MCF 10A (cell line): ENCODE data around the gene FARS2. TPM values are rescaled to one million over a fixed set of nuclear protein-coding genes. Genes with fewer than 3 reads are reported as not detected.

ENCODE experiments used
- BruUV-seq: library from RNA; stranded (reverse); fragments of 400-500 nt; replicated peaks from 2 replicates; lab custom pipeline; 2021; lab: Mats Ljungman, UMichigan
- CTCF ChIA-PET: fragments of 300-600 bp; sonication (Branson Sonifier 250); formaldehyde crosslinking; extraction: SDS; loops from one replicate; lab custom pipeline; 2021; ENCODE audit warnings: antibody characterized with exemption, inconsistent platforms; lab: Yijun Ruan, JAX
- POLR2A ChIA-PET: fragments of 300-600, 350-650 bp; sonication (Branson Sonifier 250); formaldehyde crosslinking; extraction: SDS; loops from one replicate; lab custom pipeline; 2020; ENCODE audit warnings: antibody characterized with exemption, inconsistent platforms; lab: Yijun Ruan, JAX
- DNase-seq: peaks from one replicate; pipeline ENCODE4 v3.0.0-alpha.2; 2018; ENCODE audit not compliant: unreplicated experiment
- H3K27ac Mint-ChIP-seq: one replicate; pipeline ENCODE4 v1.8.0; 2022; ENCODE audit warnings: mild to moderate bottlenecking, low read depth, mixed read lengths; ENCODE audit not compliant: unreplicated experiment
- H3K27me3 Mint-ChIP-seq: one replicate; pipeline ENCODE4 v1.8.0; 2022; ENCODE audit warnings: mixed read lengths; ENCODE audit not compliant: insufficient read depth, unreplicated experiment
- H3K36me3 Mint-ChIP-seq: one replicate; pipeline ENCODE4 v1.8.0; 2022; ENCODE audit warnings: mild to moderate bottlenecking, moderate library complexity, mixed read lengths; ENCODE audit not compliant: insufficient read depth, unreplicated experiment
- H3K4me1 Mint-ChIP-seq: one replicate; pipeline ENCODE4 v1.8.0; 2022; ENCODE audit warnings: mixed read lengths; ENCODE audit not compliant: insufficient read depth, unreplicated experiment
- H3K4me3 Mint-ChIP-seq: one replicate; pipeline ENCODE4 v1.8.0; 2022; ENCODE audit warnings: mild to moderate bottlenecking, moderate library complexity, mixed read lengths; ENCODE audit not compliant: unreplicated experiment
- H3K9me3 Mint-ChIP-seq: one replicate; pipeline ENCODE4 v1.8.0; 2022; ENCODE audit warnings: mixed read lengths; ENCODE audit not compliant: unreplicated experiment
- intact Hi-C: fragments of 100-400 bp; cut with micrococcal nuclease; formaldehyde crosslinking; loops from 2 replicates; pipeline ENCODE4 v1.14.1; 2022
- total RNA-seq: library from RNA; stranded (reverse); gene quantifications from 2 replicates; pipeline ENCODE4 v1.2.3, GENCODE V29; 2022
- TF ChIP-seq, protein P1 (sequence below): fragments of 200-600 bp; IDR thresholded peaks from one replicate; pipeline ENCODE4 v1.8.0; 2022; ENCODE audit warnings: antibody characterized with exemption, mild to moderate bottlenecking; ENCODE audit not compliant: unreplicated experiment

FARS2 gene
- total RNA-seq, 1 experiment from 2014 or later: 18.2 TPM

GRCh38 chr6:5469101-5469846 is 208.0 kb downstream of the FARS2 start:
- POLR2A ChIA-PET: interaction anchor here (0.8 kb wide), 1 partner anchor 453 kb away, joined by 3 read pairs; no protein-coding TSS in a partner anchor
- intact Hi-C loops: no loop called here
- BruUV-seq: no TSS peak

GRCh38 chr6:5471044-5471443 is 209.7 kb downstream of the FARS2 start:
- intact Hi-C loops: loop anchor here (1.0 to 10.0 kb wide), 4 partner anchors 421 to 1076 kb away; no protein-coding TSS in a partner anchor
- Mint-ChIP-seq H3K36me3 (peaks cover 15% of the 10 kb centered on the region), H3K4me3 (no peak overlapping the region), H3K4me1 (no peaks in the 10 kb centered on the region), H3K27ac (no peak overlapping the region), H3K9me3 (no peaks in the 10 kb centered on the region), H3K27me3 (no peaks in the 10 kb centered on the region)
- peak; percentile 63 for DNase-seq
- ChIA-PET POLR2A (interaction anchor here (1.0 to 1.1 kb wide), 2 partner anchors 200 to 1076 kb away, joined by 3 read pairs; no protein-coding TSS in a partner anchor), CTCF (interaction anchor here (0.6 to 1.8 kb wide), 20 partner anchors 11 to 1264 kb away, joined by 3 to 14 read pairs (median 4); no protein-coding TSS in a partner anchor)
- no TSS peak for BruUV-seq
- TF ChIP-seq, protein P1, sequence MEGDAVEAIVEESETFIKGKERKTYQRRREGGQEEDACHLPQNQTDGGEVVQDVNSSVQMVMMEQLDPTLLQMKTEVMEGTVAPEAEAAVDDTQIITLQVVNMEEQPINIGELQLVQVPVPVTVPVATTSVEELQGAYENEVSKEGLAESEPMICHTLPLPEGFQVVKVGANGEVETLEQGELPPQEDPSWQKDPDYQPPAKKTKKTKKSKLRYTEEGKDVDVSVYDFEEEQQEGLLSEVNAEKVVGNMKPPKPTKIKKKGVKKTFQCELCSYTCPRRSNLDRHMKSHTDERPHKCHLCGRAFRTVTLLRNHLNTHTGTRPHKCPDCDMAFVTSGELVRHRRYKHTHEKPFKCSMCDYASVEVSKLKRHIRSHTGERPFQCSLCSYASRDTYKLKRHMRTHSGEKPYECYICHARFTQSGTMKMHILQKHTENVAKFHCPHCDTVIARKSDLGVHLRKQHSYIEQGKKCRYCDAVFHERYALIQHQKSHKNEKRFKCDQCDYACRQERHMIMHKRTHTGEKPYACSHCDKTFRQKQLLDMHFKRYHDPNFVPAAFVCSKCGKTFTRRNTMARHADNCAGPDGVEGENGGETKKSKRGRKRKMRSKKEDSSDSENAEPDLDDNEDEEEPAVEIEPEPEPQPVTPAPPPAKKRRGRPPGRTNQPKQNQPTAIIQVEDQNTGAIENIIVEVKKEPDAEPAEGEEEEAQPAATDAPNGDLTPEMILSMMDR: peak; percentile 83

More at GRCh38 chr6:5469101-5469846, 208.0 kb downstream of the FARS2 start:
- H3K4me3 Mint-ChIP-seq: no peak overlapping the region
- H3K4me1 Mint-ChIP-seq: no peaks in the 10 kb centered on the region
- no peaks in the 10 kb centered on the region for H3K9me3 Mint-ChIP-seq
- no peaks in the 10 kb centered on the region for H3K27me3 Mint-ChIP-seq
- H3K36me3 Mint-ChIP-seq: peaks cover 13% of the 10 kb centered on the region
- CTCF ChIA-PET: interaction anchor here (0.7 to 1.0 kb wide), 2 partner anchors 24 to 1074 kb away, joined by 3 read pairs; no protein-coding TSS in a partner anchor
- no peak for DNase-seq
- H3K27ac Mint-ChIP-seq: peak overlapping the region; percentile 50
- TF ChIP-seq, protein P1: no peak

- intact Hi-C loops: loop anchor here (1.0 to 10.0 kb wide), 4 partner anchors 420 to 1075 kb away; no protein-coding TSS in a partner anchor
Observed at GRCh38 chr6:5471637-5472398, 210.5 kb downstream of the FARS2 start.

More at GRCh38 chr6:5471637-5472398, 210.5 kb downstream of the FARS2 start:
- no TSS peak for BruUV-seq
- ChIA-PET CTCF (interaction anchor here (0.6 to 1.8 kb wide), 16 partner anchors 11 to 1265 kb away, joined by 3 to 14 read pairs (median 4); no protein-coding TSS in a partner anchor), POLR2A (interaction anchor here (1.0 to 1.2 kb wide), 4 partner anchors 11 to 1075 kb away, joined by 3 to 5 read pairs (median 3); no protein-coding TSS in a partner anchor)
- Mint-ChIP-seq H3K36me3 (peaks cover 15% of the 10 kb centered on the region), H3K27me3 (no peaks in the 10 kb centered on the region), H3K4me3 (no peak overlapping the region), H3K4me1 (no peaks in the 10 kb centered on the region), H3K9me3 (no peaks in the 10 kb centered on the region), H3K27ac (no peak overlapping the region)
- TF ChIP-seq, protein P1: no peak
- no peak for DNase-seq
